ENCODE results near the gene FAM72C. TPM values are rescaled to one million over a fixed set of nuclear protein-coding genes. Genes with fewer than 3 reads are reported as not detected.
"Not testable (repeated sequence)": the region's sequence is repeated elsewhere in the genome, so short reads cannot be mapped to it uniquely, and the experiment has no call there.

Gene FAM72C
- total and polyA plus RNA-seq, 2 of the 4 experiments (the other 2 are of a cell fraction) = 0.72 to 1.8 TPM

DNA sequence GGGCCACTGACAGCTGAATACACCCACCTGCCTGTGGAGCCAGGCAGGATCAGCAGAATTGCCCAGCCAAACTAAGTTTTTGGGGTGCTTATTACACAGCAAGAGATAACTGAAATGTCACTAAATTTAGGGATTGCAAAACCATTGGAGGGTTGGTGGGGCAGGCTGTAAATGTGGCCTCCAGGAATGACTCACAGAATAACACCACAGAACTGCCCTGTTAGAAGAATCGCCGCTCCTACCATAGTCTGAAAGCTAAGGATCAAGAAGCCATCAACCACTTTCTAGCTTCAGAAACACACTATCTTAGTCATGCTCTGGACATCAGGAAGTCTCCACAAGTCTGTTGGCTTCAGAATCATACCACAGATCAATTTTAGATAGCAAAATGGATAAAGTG lies 24.0 kb downstream of the FAM72C start:
- H2BK5ac ChIP-seq (ENCODE audit: low read depth, low read length, poor library complexity, severe bottlenecking); H2AFZ ChIP-seq (replicated peaks; ENCODE audit: low read length, poor library complexity); H3K4me2 ChIP-seq (ENCODE audit: low read depth, low read length); H3K23ac ChIP-seq (ENCODE audit: low read depth, low read length); H2BK120ac ChIP-seq (ENCODE audit: low read depth, low read length); H3K79me1 ChIP-seq (ENCODE audit: low read depth in 1 of 2, low read length in 2 of 2); H4K8ac ChIP-seq (ENCODE audit: low read depth in 2 of 2, low read length in 2 of 2); H3K27me3 ChIP-seq (ENCODE audit: control insufficient read depth, insufficient read depth, low read length); in situ Hi-C loops (cut with MboI; ENCODE audit: low sequenced_read_pairs); H3K4me3 ChIP-seq (ENCODE audit: insufficient read depth, low read depth, low read length); H3K4ac ChIP-seq (ENCODE audit: low read depth, low read length); H4K5ac ChIP-seq (ENCODE audit: low read depth, low read length); H3K36me3 ChIP-seq (ENCODE audit: control insufficient read depth, insufficient read depth, low read length); H2AK9ac ChIP-seq (replicated peaks; ENCODE audit: low read depth, low read length, poor library complexity); H3K56ac ChIP-seq (ENCODE audit: extremely low read depth, insufficient read depth, low read length); intact Hi-C loops (cut with micrococcal nuclease); POLR2A ChIA-PET (ENCODE audit: unreplicated experiment); H3K4me1 ChIP-seq (ENCODE audit: control insufficient read depth, insufficient read depth, low read length); dilution Hi-C loops (cut with HindIII; ENCODE audit: low sequenced_read_pairs, unreplicated experiment); H3K14ac ChIP-seq (replicated peaks; ENCODE audit: low read depth, low read length); H3K9me1 ChIP-seq (ENCODE audit: insufficient read depth, low read length); DNase-seq; H4K91ac ChIP-seq (ENCODE audit: insufficient read depth, low read depth, low read length); H2BK15ac ChIP-seq (ENCODE audit: low read depth, low read length); BruUV-seq (replicated peaks); CTCF ChIA-PET; H4K20me1 ChIP-seq (ENCODE audit: insufficient read depth, low read length); H3K9ac ChIP-seq (ENCODE audit: low read depth, low read length); H2BK20ac ChIP-seq (ENCODE audit: low read depth, low read length); H2AK5ac ChIP-seq (ENCODE audit: low read depth, low read length); H3K27ac ChIP-seq (ENCODE audit: insufficient read depth, low read length); H3K18ac ChIP-seq (ENCODE audit: low read depth, low read length); H3K9me3 ChIP-seq (ENCODE audit: control insufficient read depth, insufficient read depth, low read length): not testable (repeated sequence)
- no CpG with 5 or more reads among the region's 2 CpGs for WGBS, 2 experiments (ENCODE audit: extremely low coverage in 2 of 2, insufficient read length in 1 of 2)
- peak; percentile 40 for ATAC-seq (ENCODE audit: low read depth)

DNA sequence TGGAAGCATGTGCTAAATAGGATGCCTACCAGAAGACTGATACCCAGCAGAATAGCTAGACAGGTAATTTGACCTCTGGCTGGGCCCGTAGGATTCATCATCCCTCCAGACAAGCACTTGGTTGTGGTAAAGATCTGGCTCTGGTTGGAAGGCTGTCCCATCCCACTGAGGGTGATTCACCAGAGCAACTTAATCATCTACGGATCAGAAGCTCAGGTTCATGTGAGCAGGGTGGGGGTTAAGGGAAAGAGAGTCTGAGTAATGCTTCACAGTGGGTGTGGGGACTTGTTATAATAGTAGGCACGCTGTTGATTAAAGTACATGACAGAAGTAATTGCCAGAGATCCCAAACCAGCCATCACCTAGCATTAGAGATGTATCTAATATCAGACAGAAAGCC lies 26.5 kb downstream of the FAM72C start:
- H2BK20ac ChIP-seq (ENCODE audit: low read depth, low read length); H3K18ac ChIP-seq (ENCODE audit: low read depth, low read length); CTCF ChIA-PET; H4K8ac ChIP-seq (ENCODE audit: low read depth in 2 of 2, low read length in 2 of 2); intact Hi-C loops (cut with micrococcal nuclease); H2AK9ac ChIP-seq (replicated peaks; ENCODE audit: low read depth, low read length, poor library complexity); H2AFZ ChIP-seq (replicated peaks; ENCODE audit: low read length, poor library complexity); H3K36me3 ChIP-seq (ENCODE audit: control insufficient read depth, insufficient read depth, low read length); H2BK5ac ChIP-seq (ENCODE audit: low read depth, low read length, poor library complexity, severe bottlenecking); H2BK15ac ChIP-seq (ENCODE audit: low read depth, low read length); DNase-seq; H3K4me1 ChIP-seq (ENCODE audit: control insufficient read depth, insufficient read depth, low read length); H3K9me3 ChIP-seq (ENCODE audit: control insufficient read depth, insufficient read depth, low read length); H3K27ac ChIP-seq (ENCODE audit: insufficient read depth, low read length); H3K4ac ChIP-seq (ENCODE audit: low read depth, low read length); H4K20me1 ChIP-seq (ENCODE audit: insufficient read depth, low read length); H3K4me2 ChIP-seq (ENCODE audit: low read depth, low read length); H3K27me3 ChIP-seq (ENCODE audit: control insufficient read depth, insufficient read depth, low read length); H3K79me1 ChIP-seq (ENCODE audit: low read depth in 1 of 2, low read length in 2 of 2); H3K14ac ChIP-seq (replicated peaks; ENCODE audit: low read depth, low read length); H4K5ac ChIP-seq (ENCODE audit: low read depth, low read length); H4K91ac ChIP-seq (ENCODE audit: insufficient read depth, low read depth, low read length); dilution Hi-C loops (cut with HindIII; ENCODE audit: low sequenced_read_pairs, unreplicated experiment); H3K9ac ChIP-seq (ENCODE audit: low read depth, low read length); in situ Hi-C loops (cut with MboI; ENCODE audit: low sequenced_read_pairs); POLR2A ChIA-PET (ENCODE audit: unreplicated experiment); H3K23ac ChIP-seq (ENCODE audit: low read depth, low read length); H2AK5ac ChIP-seq (ENCODE audit: low read depth, low read length); BruUV-seq (replicated peaks); H3K56ac ChIP-seq (ENCODE audit: extremely low read depth, insufficient read depth, low read length); H3K4me3 ChIP-seq (ENCODE audit: insufficient read depth, low read depth, low read length); H3K9me1 ChIP-seq (ENCODE audit: insufficient read depth, low read length); H2BK120ac ChIP-seq (ENCODE audit: low read depth, low read length): not testable (repeated sequence)
- WGBS, 2 experiments (ENCODE audit: extremely low coverage in 2 of 2, insufficient read length in 1 of 2) = no CpG with 5 or more reads among the region's 3 CpGs
- ATAC-seq (ENCODE audit: low read depth) = peak; percentile 78
